Measurements from ENCODE around the gene TMEM81. TPM values are rescaled to one million over a fixed set of nuclear protein-coding genes. Genes with fewer than 3 reads are reported as not detected.

Gene TMEM81
- total and polyA plus RNA-seq, 2 of the 8 experiments (the other 6 are each of a cell fraction or from before 2014, with no cell fraction given) = 2.1 to 5.9 TPM

GRCh38 chr1:205046870-205047269 is 37.4 kb downstream of the TMEM81 start:
- Histone ChIP-seq H3K14ac (ENCODE audit: insufficient read length) (no peak overlapping the region), H4K8ac (ENCODE audit: extremely low read depth, insufficient read depth, low read length) (no peak overlapping the region), H3K18ac (ENCODE audit: extremely low read depth, low read length) (no peak overlapping the region), H3K9ac (replicated peaks in 1 of 4; ENCODE audit: extremely low read depth in 1 of 4, low read depth in 3 of 4, low read length in 3 of 4) (no peak overlapping the region), H3K27ac (ENCODE audit: low read depth, low read length) (no peak overlapping the region), H2BK15ac (ENCODE audit: low read length) (no peak overlapping the region), H2BK12ac (ENCODE audit: low read depth, low read length) (no peak overlapping the region), H3K4ac (replicated peaks; ENCODE audit: insufficient read length, low read depth, low read length) (no peak overlapping the region), H4K5ac (ENCODE audit: insufficient read length, low read depth, low read length) (no peak overlapping the region), H4K20me1 (replicated peaks in 1 of 2; ENCODE audit: control insufficient read depth in 1 of 2, insufficient read depth in 2 of 2, low read length in 2 of 2) (peaks cover 2 to 3% of the 10 kb centered on the region in 2 experiments), H3K9me3 (ENCODE audit: insufficient read depth in 2 of 2, low read depth in 1 of 2, low read length in 1 of 2) (no peaks in the 10 kb centered on the region), H3K4me1 (replicated peaks in 1 of 4; ENCODE audit: control insufficient read depth in 3 of 4, insufficient read depth in 4 of 4, low read length in 3 of 4) (peaks cover 13 to 27% (median 16%) of the 10 kb centered on the region in 4 experiments), H2BK120ac (replicated peaks; ENCODE audit: low read depth, low read length) (no peak overlapping the region), H3K56ac (replicated peaks; ENCODE audit: insufficient read length, low read depth, low read length) (no peak overlapping the region), H2AFZ (ENCODE audit: low read length) (no peak overlapping the region), H3K27me3 (replicated peaks in 1 of 4; ENCODE audit: control insufficient read depth in 3 of 4, extremely low read depth in 1 of 4, insufficient read depth in 3 of 4, low read length in 3 of 4) (peaks cover 0 to 25% (median 16%) of the 10 kb centered on the region in 4 experiments; a peak in 5 of 7 replicates), H4K91ac (replicated peaks; ENCODE audit: insufficient read length, low read length) (no peak overlapping the region), H3K4me2 (ENCODE audit: insufficient read depth in 1 of 2, low read depth in 2 of 2, low read length in 2 of 2) (no peak overlapping the region), H3K23me2 (ENCODE audit: low read depth, low read length) (peaks cover 3% of the 10 kb centered on the region; the same call in 1 of the 2 replicates), H2AK5ac (ENCODE audit: low read depth, low read length) (no peak overlapping the region), H2BK20ac (ENCODE audit: low read length) (no peak overlapping the region), H3K36me3 (ENCODE audit: control insufficient read depth in 2 of 4, insufficient read depth in 4 of 4, low read length in 3 of 4) (no peaks in the 10 kb centered on the region), H3K4me3 (ENCODE audit: extremely low read depth in 1 of 4, insufficient read depth in 2 of 4, low read depth in 3 of 4, low read length in 4 of 4) (no peak overlapping the region), H3K79me1 (ENCODE audit: low read depth, low read length) (no peaks in the 10 kb centered on the region), H2BK5ac (ENCODE audit: low read depth, low read length) (no peak overlapping the region), H3K23ac (ENCODE audit: insufficient read length) (no peak overlapping the region), H3K79me2 (ENCODE audit: control insufficient read depth in 1 of 2, insufficient read depth in 2 of 2, low read length in 2 of 2) (no peaks in the 10 kb centered on the region)
- 74% methylated on average over 4 of the region's 4 CpGs; no CpG with 5 or more reads in 1 of the 2 experiments for WGBS, 2 experiments (ENCODE audit: extremely low coverage in 1 of 2, insufficient coverage in 1 of 2, insufficient read length in 1 of 2, insufficient replicate concordance in 2 of 2, low coverage in 1 of 2, low lambda C conversion rate in 2 of 2, missing lambda C conversion rate in 1 of 2)
- FAIRE-seq (no peak), DNase-seq (ENCODE audit: low read depth in 1 of 2, low spot score in 2 of 2) (no peak)
- CTCF ChIA-PET (ENCODE audit: partially characterized antibody) = interaction anchor here (0.7 to 38.9 kb wide), 6 partner anchors 15 to 648 kb away, joined by 3 to 1336 read pairs (median 4); no protein-coding TSS in a partner anchor
- POLR2A ChIA-PET (ENCODE audit: partially characterized antibody) = interaction anchor here (0.8 kb wide), 1 partner anchor 44 kb away, joined by 3 read pairs; no protein-coding TSS in a partner anchor
- TF ChIP-seq JUND (IDR thresholded peaks at IDR 0.05; ENCODE audit: low read length) = no peak
